ENCODE results near the gene NTM.

DNA sequence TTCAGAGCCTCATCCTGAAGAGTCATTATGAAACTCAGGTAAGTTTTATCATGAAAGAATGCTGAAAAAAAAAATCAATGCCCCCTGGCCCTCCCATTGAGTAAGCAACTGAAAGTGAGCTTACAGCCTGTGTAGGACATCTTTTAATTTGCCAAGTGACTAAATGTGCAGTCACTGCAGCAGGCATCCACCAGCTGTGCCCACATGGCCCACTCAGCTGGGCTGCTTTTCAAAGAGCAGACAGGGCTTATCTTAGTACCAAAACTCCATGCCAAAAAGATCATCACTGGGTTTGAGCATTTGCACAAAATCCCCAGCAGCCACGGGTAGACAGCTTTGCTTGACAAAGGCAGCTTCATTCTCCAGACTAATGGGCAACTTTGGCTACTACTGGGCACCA lies 709.7 kb downstream of the NTM start:
- TF ChIP-seq, protein P1, sequence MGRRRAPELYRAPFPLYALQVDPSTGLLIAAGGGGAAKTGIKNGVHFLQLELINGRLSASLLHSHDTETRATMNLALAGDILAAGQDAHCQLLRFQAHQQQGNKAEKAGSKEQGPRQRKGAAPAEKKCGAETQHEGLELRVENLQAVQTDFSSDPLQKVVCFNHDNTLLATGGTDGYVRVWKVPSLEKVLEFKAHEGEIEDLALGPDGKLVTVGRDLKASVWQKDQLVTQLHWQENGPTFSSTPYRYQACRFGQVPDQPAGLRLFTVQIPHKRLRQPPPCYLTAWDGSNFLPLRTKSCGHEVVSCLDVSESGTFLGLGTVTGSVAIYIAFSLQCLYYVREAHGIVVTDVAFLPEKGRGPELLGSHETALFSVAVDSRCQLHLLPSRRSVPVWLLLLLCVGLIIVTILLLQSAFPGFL (CRISPR knock-in tag; IDR thresholded peaks at IDR 0.05; ENCODE audit: borderline replicate concordance): no peak
- TF ChIP-seq CBFB (CRISPR knock-in tag; IDR thresholded peaks at IDR 0.05; ENCODE audit: low read depth): no peak
- no peak for TF ChIP-seq NFYB (CRISPR knock-in tag; conservative IDR thresholded peaks at IDR 0.05; ENCODE audit: low read depth)
- TF ChIP-seq, protein P2, sequence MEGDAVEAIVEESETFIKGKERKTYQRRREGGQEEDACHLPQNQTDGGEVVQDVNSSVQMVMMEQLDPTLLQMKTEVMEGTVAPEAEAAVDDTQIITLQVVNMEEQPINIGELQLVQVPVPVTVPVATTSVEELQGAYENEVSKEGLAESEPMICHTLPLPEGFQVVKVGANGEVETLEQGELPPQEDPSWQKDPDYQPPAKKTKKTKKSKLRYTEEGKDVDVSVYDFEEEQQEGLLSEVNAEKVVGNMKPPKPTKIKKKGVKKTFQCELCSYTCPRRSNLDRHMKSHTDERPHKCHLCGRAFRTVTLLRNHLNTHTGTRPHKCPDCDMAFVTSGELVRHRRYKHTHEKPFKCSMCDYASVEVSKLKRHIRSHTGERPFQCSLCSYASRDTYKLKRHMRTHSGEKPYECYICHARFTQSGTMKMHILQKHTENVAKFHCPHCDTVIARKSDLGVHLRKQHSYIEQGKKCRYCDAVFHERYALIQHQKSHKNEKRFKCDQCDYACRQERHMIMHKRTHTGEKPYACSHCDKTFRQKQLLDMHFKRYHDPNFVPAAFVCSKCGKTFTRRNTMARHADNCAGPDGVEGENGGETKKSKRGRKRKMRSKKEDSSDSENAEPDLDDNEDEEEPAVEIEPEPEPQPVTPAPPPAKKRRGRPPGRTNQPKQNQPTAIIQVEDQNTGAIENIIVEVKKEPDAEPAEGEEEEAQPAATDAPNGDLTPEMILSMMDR (IDR thresholded peaks at IDR 0.05): no peak
- TF ChIP-seq, protein P3, sequence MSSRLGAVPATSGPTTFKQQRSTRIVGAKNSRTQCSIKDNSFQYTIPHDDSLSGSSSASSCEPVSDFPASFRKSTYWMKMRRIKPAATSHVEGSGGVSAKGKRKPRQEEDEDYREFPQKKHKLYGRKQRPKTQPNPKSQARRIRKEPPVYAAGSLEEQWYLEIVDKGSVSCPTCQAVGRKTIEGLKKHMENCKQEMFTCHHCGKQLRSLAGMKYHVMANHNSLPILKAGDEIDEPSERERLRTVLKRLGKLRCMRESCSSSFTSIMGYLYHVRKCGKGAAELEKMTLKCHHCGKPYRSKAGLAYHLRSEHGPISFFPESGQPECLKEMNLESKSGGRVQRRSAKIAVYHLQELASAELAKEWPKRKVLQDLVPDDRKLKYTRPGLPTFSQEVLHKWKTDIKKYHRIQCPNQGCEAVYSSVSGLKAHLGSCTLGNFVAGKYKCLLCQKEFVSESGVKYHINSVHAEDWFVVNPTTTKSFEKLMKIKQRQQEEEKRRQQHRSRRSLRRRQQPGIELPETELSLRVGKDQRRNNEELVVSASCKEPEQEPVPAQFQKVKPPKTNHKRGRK (CRISPR knock-in tag; IDR thresholded peaks at IDR 0.05; ENCODE audit: borderline replicate concordance): no peak
- no peak for TF ChIP-seq ZNF423 (CRISPR knock-in tag; IDR thresholded peaks at IDR 0.05)
- TF ChIP-seq, protein P4, sequence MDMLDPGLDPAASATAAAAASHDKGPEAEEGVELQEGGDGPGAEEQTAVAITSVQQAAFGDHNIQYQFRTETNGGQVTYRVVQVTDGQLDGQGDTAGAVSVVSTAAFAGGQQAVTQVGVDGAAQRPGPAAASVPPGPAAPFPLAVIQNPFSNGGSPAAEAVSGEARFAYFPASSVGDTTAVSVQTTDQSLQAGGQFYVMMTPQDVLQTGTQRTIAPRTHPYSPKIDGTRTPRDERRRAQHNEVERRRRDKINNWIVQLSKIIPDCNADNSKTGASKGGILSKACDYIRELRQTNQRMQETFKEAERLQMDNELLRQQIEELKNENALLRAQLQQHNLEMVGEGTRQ (CRISPR knock-in tag; IDR thresholded peaks at IDR 0.05): no peak
- no peak for TF ChIP-seq CREB1 (CRISPR knock-in tag; IDR thresholded peaks at IDR 0.05)
